Central memory CD8-positive, alpha-beta T cell (primary cell): Measurements from ENCODE around the gene GNAI1.
"Not testable (repeated sequence)": the region's sequence is repeated elsewhere in the genome, so short reads cannot be mapped to it uniquely, and the experiment has no call there.

Source experiments
- ATAC-seq: fragments of 150-1000 bp; cut with Tn5 transposase; replicated peaks from 2 replicates; pipeline ENCODE4 v1.10.0; 2022; ENCODE audit warnings: mild to moderate bottlenecking, moderate FRiP score, moderate number of reproducible peaks; ENCODE audit not compliant: poor library complexity, severe bottlenecking; ENCODE audit errors: extremely low read depth
- DNase-seq, 2 donors: peaks; one replicate each; pipeline ENCODE4 v3.0.0; 2021; ENCODE audit warnings: low spot score in 2 of 2
- H3K27ac Mint-ChIP-seq: one replicate; pipeline ENCODE4 v1.8.0; 2022; ENCODE audit warnings: low read depth, mild to moderate bottlenecking, moderate library complexity, mixed read lengths
- H3K27me3 Mint-ChIP-seq: one replicate; pipeline ENCODE4 v1.8.0; 2022; ENCODE audit warnings: mixed read lengths
- H3K36me3 Mint-ChIP-seq: one replicate; pipeline ENCODE4 v1.8.0; 2022; ENCODE audit warnings: mild to moderate bottlenecking, moderate library complexity, mixed read lengths; ENCODE audit not compliant: insufficient read depth
- H3K4me1 Mint-ChIP-seq: one replicate; pipeline ENCODE4 v1.8.0; 2022; ENCODE audit warnings: mixed read lengths
- H3K4me3 Mint-ChIP-seq: one replicate; pipeline ENCODE4 v1.8.0; 2022; ENCODE audit warnings: mild to moderate bottlenecking, moderate library complexity, mixed read lengths
- H3K9me3 Mint-ChIP-seq: one replicate; pipeline ENCODE4 v1.8.0; 2022; ENCODE audit warnings: mixed read lengths

The GNAI1 gene

DNA sequence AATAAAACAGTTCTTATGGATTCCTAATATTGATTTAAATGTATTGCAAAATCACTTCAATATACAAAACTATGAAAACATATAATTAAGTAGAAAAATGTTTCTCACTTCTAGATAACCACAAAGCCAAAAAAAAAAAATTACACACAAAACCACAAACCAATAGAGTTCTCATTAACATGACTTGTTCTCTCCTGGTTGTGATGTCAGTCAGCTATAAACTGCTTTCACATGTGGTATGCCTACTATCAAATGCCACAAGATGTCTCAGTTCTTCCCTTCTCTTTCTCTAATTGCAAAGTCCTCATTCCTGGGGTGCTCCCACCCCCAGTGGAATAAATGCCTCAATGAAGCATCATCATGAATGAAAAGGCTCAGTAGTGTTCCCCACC is 16.6 kb downstream of the GNAI1 start:
- Mint-ChIP-seq H3K9me3 (peaks cover 6% of the 10 kb centered on the region), H3K27me3 (no peaks in the 10 kb centered on the region), H3K36me3 (no peaks in the 10 kb centered on the region), H3K4me1 (no peaks in the 10 kb centered on the region), H3K4me3 (no peak overlapping the region), H3K27ac (no peak overlapping the region)
- ATAC-seq = no peak
- no peak for DNase-seq

DNA sequence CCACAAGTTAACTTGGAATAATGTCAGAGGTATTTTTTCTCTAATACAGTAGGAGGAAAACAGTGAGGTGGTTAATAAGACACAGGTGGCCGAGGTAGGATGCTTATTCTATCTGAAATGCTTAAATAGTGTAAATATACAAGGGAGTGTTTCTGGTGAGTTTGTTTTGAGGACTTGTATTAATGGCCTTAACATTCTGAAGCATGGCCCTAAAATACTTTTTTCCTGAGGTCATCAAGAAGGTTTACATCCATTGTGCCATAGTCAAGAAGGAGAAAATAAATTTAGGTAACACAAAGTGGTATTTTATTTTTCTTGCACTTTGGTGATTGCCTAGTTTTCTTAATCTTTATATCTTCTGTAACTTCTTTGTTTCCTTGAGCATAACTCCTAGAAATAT is 18.8 kb downstream of the GNAI1 start:
- ATAC-seq = no peak

DNA sequence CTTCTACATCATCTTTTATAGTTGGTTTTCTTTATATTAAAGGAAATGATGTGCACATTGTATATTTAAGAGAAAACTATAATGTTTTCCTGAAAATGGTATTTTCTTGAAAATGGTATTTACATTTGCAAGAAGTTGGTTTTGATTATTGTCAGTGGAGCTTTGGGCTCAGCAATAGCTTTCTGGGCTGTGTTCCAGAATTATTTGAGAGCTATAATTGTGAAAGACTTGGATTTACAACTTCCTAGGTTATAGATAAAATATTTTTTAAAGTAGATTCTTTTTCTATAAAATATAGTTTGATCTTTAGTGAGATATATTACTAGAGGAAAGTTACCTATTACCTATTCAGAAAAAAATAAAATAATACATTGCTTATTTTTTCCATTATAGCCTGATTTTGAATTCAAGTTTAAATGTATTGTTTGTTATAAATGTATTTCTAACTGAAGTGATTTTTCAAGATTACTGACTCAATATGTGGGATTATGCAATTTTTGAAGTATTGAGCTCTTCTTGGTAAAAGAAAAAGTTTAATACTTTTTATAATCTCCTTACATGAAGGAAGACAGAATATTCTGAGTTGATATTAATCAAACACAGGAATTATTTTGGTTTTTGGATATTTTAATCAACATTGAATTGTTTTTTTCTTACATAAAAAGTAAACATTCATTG is 20.2 kb downstream of the GNAI1 start:
- no peak for ATAC-seq
- no peak overlapping the region for H3K27ac Mint-ChIP-seq
- no peaks in the 10 kb centered on the region for H3K4me1 Mint-ChIP-seq
- no peak overlapping the region for H3K4me3 Mint-ChIP-seq
- H3K27me3 Mint-ChIP-seq = no peaks in the 10 kb centered on the region
- H3K36me3 Mint-ChIP-seq = no peaks in the 10 kb centered on the region
- DNase-seq = no peak
- H3K9me3 Mint-ChIP-seq = peaks cover 15% of the 10 kb centered on the region

More for the DNA sequence above, 18.8 kb downstream of the GNAI1 start:
- Mint-ChIP-seq H3K36me3 (no peaks in the 10 kb centered on the region), H3K4me1 (no peaks in the 10 kb centered on the region), H3K4me3 (no peak overlapping the region), H3K27me3 (no peaks in the 10 kb centered on the region), H3K9me3 (peaks cover 9% of the 10 kb centered on the region), H3K27ac (no peak overlapping the region)
- no peak for DNase-seq

DNA sequence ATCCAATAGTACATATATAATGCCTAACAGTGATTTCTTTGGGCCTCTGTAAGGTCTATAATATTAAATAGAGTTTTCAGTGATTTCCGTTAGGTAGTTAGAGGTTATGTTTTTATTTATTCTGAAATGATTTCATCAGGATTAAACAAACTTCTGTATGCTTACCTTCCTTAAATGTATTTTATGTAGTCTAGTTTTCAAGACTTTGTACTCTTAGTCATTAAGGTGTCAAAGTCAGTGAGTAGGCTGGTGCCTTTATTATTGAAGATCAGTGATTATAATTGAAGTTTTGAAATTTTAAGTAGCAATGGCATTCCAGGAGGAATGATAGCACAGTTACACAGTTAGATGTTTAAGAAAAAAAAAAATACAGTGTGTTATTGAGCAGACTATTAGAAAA is 20.7 kb downstream of the GNAI1 start:
- DNase-seq (no peak), ATAC-seq (no peak)
- H3K27me3 Mint-ChIP-seq = no peaks in the 10 kb centered on the region

DNA sequence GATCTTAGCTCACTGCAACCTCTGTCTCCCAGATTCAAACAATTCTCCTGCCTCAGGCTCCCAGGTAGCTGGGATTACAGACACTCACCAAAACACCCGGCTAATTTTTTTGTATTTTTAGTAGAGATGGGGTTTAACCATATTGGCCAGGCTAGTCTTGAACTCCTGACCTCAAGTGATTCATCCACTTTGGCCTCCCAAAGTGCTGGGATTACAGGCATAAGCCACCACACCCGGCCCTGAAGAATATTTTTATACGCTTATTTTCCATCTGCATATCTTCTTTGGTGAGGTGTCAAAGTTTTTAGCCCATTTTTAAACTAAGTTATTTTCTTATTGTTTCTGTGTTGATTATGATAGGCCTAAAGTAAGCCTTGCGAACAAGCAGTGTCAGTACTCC is 23.1 kb downstream of the GNAI1 start:
- not testable (repeated sequence) for H3K4me1 Mint-ChIP-seq, ATAC-seq, H3K36me3 Mint-ChIP-seq, H3K27ac Mint-ChIP-seq, DNase-seq, H3K27me3 Mint-ChIP-seq, H3K9me3 Mint-ChIP-seq, H3K4me3 Mint-ChIP-seq

More for the DNA sequence above, 20.7 kb downstream of the GNAI1 start:
- Mint-ChIP-seq H3K4me1 (no peaks in the 10 kb centered on the region), H3K36me3 (no peaks in the 10 kb centered on the region), H3K4me3 (no peak overlapping the region), H3K27ac (no peak overlapping the region), H3K9me3 (peaks cover 15% of the 10 kb centered on the region)

DNA sequence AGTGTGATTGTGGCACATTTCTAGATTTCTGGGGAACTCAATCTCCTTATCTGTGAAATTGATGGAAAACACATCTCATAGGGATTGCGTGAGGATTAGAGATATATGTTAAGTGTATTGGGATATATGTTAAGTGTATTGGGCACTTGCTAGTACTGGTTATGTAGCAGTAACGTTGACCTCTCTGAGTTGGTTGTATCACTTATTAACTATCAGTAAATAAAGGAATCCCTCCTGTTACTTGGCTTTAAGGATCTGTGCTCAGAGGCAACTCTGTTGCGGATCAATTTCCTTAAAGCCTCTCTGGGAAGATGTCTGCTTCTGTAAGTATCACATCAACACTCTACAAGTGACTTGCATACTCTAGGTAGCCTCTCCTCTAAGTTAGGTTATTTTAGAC is 25.2 kb downstream of the GNAI1 start:
- H3K4me3 Mint-ChIP-seq = no peak overlapping the region
- no peak for ATAC-seq

DNA sequence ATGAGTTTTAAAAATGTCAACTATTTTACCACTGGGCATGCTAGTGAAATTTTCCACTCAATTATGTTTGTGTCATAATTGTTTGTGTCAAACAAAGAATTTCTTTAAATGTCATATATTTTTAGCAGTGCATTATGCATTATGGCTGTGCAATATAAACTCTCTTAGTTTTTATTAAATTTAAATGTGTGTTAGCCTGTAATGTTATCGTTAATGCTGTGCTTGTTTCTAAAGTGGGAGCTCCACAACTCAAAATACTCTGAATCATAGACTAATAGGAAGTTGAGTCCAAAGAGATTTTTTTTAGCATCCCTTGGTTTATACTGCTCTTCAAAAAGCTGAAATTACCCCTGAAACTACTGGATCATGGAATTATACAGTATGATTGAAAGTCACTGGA is 26.8 kb downstream of the GNAI1 start:
- no peaks in the 10 kb centered on the region for H3K4me1 Mint-ChIP-seq
- DNase-seq (no peak), ATAC-seq (no peak)
- H3K27ac Mint-ChIP-seq = no peak overlapping the region
- H3K4me3 Mint-ChIP-seq = no peak overlapping the region
- no peaks in the 10 kb centered on the region for H3K36me3 Mint-ChIP-seq
- peaks cover 9% of the 10 kb centered on the region for H3K9me3 Mint-ChIP-seq
- no peaks in the 10 kb centered on the region for H3K27me3 Mint-ChIP-seq

More for the DNA sequence above, 25.2 kb downstream of the GNAI1 start:
- no peak for DNase-seq
- Mint-ChIP-seq H3K4me1 (no peaks in the 10 kb centered on the region), H3K9me3 (peaks cover 9% of the 10 kb centered on the region), H3K36me3 (no peaks in the 10 kb centered on the region), H3K27me3 (no peaks in the 10 kb centered on the region), H3K27ac (no peak overlapping the region)

DNA sequence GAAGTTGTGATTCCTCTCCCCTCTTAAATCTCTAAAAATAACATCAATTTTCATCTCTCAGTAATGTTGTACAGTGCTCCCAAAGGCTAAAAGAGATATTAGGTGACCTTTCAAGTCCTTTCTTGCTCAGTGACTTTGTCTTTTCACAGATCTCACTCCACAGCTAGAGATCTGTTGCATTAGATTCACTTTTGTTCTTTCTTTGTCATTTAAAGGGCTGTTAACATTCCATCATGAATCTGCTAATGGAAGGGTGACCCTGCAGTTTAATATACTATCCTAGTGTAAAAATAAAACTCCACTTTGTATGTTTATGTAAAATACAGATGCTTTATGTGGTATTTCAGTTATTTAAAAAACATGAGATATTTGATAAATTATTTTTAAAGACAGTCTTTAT is 30.5 kb downstream of the GNAI1 start:
- no peaks in the 10 kb centered on the region for H3K9me3 Mint-ChIP-seq

DNA sequence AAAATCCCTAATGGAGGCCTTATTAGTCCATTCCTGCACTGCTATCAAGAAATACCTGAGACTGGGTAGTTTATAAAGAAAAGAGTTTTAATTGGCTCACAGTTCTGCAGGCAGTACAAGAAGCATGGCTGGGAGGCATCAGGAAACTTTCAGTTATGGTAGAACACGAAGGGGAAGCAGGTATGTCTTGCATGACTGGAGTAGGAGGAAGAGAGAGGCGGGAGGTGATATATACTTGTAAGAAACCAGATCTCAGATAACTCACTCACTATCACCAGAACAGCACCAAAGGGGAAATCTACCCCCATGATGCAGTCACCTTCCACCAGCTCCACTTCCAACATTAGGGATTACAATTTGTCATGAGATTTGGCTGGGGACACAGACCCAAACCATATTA is 35.8 kb downstream of the GNAI1 start:
- ATAC-seq (no peak), DNase-seq (no peak)
- no peak overlapping the region for H3K4me3 Mint-ChIP-seq
- H3K36me3 Mint-ChIP-seq = no peaks in the 10 kb centered on the region
- no peaks in the 10 kb centered on the region for H3K27me3 Mint-ChIP-seq
- no peaks in the 10 kb centered on the region for H3K4me1 Mint-ChIP-seq
- H3K27ac Mint-ChIP-seq = no peak overlapping the region
- H3K9me3 Mint-ChIP-seq = no peaks in the 10 kb centered on the region

More for the DNA sequence above, 30.5 kb downstream of the GNAI1 start:
- Mint-ChIP-seq H3K27me3 (no peaks in the 10 kb centered on the region), H3K4me3 (no peak overlapping the region), H3K4me1 (no peaks in the 10 kb centered on the region), H3K36me3 (no peaks in the 10 kb centered on the region), H3K27ac (no peak overlapping the region)
- no peak for ATAC-seq
- no peak for DNase-seq

DNA sequence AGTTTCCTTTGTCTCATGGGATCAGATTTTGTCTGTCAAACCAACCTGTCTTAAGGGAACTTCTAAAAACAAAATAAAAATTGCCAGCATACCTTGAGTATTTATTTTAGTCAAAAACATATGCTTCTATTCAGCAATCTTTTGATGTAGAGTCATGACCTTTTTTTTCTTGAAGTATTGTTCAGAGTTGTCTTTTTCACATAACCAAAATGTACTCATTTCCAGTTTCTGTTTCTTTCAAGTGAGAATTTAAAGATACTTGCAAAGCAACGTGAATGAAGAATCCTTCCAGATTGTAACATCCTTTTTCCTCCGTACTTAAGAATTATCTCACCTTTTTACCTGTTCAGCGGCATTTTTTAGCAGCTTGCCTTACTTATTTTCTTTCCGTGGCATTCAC is 37.8 kb downstream of the GNAI1 start:
- no peak overlapping the region for H3K4me3 Mint-ChIP-seq
- no peak for DNase-seq
- ATAC-seq = no peak
- no peak overlapping the region for H3K27ac Mint-ChIP-seq
- no peaks in the 10 kb centered on the region for H3K27me3 Mint-ChIP-seq
- no peaks in the 10 kb centered on the region for H3K36me3 Mint-ChIP-seq
- no peaks in the 10 kb centered on the region for H3K4me1 Mint-ChIP-seq
- H3K9me3 Mint-ChIP-seq = peaks cover 5% of the 10 kb centered on the region

DNA sequence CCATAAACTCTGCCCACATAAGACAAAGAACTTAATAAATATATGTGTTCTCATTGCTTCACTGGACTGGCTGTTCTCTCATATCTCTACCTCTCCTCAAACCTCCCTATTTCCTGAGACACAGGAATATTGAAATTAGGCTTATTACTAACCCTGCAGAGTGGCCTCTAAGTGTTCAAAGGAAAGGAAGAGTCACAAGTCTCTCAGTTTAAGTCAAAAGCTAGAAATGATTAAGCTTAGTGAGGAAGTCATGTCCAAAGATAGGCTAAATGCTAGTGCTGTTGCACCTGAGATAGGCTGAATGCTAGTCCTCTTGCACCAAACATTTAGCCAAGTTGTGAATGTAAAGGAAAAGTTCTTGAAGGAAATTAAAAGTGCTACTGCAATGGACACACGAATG is 41.1 kb downstream of the GNAI1 start:
- H3K27me3 Mint-ChIP-seq = no peaks in the 10 kb centered on the region
- no peak overlapping the region for H3K27ac Mint-ChIP-seq
- H3K4me1 Mint-ChIP-seq = no peaks in the 10 kb centered on the region
- H3K9me3 Mint-ChIP-seq = peaks cover 11% of the 10 kb centered on the region
- DNase-seq (no peak), ATAC-seq (no peak)
- H3K4me3 Mint-ChIP-seq = no peak overlapping the region
- H3K36me3 Mint-ChIP-seq = no peaks in the 10 kb centered on the region

DNA sequence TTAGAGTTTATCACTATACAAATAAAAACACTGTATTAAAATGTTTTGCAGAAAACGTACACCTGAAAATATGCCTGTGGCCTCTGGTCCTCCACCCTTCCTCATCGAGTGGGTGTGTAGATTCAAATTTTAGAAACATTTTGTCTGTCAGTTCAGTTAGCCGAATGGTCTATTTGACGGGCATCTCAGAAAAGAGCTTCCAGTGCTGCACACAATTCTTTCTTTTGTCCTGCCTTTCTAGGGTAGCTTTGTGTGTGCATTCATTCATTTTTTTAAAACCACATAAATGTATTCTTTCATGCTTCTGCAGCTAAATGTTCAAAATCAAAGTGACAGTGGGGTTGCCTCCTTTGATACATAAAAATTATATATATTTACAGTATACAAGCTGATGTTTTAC is 46.8 kb downstream of the GNAI1 start:
- Mint-ChIP-seq H3K27ac (no peak overlapping the region), H3K36me3 (peaks cover 2% of the 10 kb centered on the region), H3K4me1 (no peaks in the 10 kb centered on the region), H3K27me3 (no peaks in the 10 kb centered on the region), H3K9me3 (peaks cover 20% of the 10 kb centered on the region), H3K4me3 (no peak overlapping the region)
- DNase-seq (no peak), ATAC-seq (no peak)

DNA sequence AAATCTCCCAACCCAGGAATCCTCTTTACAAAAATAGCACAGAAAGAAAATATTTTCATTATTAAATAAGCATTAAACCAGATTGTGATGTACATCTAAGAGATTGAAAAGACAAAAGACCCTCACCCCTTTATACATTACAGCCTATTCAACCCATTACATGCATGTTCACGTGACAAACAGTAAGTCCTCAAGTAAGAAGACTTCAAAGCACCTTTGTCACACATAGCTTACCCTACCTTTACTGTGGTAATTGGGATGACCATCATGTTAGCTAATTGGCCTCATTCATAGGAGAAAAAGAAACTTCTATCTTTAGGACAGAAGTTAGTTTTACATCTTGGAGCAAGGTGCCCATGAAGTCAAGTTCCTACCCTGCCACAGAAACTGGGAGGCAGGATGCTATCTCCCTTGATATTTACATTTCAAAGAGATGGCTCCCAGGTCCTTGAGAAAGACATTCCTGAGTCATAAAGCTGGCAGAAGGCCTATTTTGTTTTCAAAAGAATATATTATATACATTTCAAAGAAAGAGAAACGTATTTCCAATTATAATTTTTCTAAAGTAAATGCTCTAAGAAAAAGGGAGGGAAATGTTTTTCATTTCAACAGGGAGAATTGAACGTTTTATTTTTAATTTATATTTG is 48.1 kb downstream of the GNAI1 start:
- H3K4me3 Mint-ChIP-seq = no peak overlapping the region
- no peaks in the 10 kb centered on the region for H3K27me3 Mint-ChIP-seq
- no peaks in the 10 kb centered on the region for H3K4me1 Mint-ChIP-seq
- H3K36me3 Mint-ChIP-seq = peaks cover 2% of the 10 kb centered on the region
- H3K9me3 Mint-ChIP-seq = peaks cover 30% of the 10 kb centered on the region
- DNase-seq = no peak
- no peak for ATAC-seq
- H3K27ac Mint-ChIP-seq = no peak overlapping the region
